Measurements from ENCODE around the gene MPP2.

- no peak for TF ChIP-seq POLR2AphosphoS5 (IDR thresholded peaks at IDR 0.05)
- no peak for TF ChIP-seq EZH2 (IDR thresholded peaks at IDR 0.05; ENCODE audit: borderline replicate concordance, insufficient read depth, low read length, poor library complexity, severe bottlenecking)
- TF ChIP-seq, protein P1, sequence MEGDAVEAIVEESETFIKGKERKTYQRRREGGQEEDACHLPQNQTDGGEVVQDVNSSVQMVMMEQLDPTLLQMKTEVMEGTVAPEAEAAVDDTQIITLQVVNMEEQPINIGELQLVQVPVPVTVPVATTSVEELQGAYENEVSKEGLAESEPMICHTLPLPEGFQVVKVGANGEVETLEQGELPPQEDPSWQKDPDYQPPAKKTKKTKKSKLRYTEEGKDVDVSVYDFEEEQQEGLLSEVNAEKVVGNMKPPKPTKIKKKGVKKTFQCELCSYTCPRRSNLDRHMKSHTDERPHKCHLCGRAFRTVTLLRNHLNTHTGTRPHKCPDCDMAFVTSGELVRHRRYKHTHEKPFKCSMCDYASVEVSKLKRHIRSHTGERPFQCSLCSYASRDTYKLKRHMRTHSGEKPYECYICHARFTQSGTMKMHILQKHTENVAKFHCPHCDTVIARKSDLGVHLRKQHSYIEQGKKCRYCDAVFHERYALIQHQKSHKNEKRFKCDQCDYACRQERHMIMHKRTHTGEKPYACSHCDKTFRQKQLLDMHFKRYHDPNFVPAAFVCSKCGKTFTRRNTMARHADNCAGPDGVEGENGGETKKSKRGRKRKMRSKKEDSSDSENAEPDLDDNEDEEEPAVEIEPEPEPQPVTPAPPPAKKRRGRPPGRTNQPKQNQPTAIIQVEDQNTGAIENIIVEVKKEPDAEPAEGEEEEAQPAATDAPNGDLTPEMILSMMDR (IDR thresholded peaks at IDR 0.05; ENCODE audit: poor library complexity, severe bottlenecking) = peak; percentile 58
- TF ChIP-seq SMC3 (conservative IDR thresholded peaks at IDR 0.05; ENCODE audit: poor library complexity) = peak; percentile 38
- TF ChIP-seq REST (IDR thresholded peaks at IDR 0.05; ENCODE audit: borderline replicate concordance) = no peak
- TF ChIP-seq EP300 (conservative IDR thresholded peaks at IDR 0.05; ENCODE audit: poor library complexity, severe bottlenecking) = no peak
These were observed 33.3 kb upstream of the MPP2 start for GRCh38 chr17:43940630-43941029.
